HCT116 (cell line): ENCODE results near the gene KLHL11. TPM values are rescaled to one million over a fixed set of nuclear protein-coding genes. Genes with fewer than 3 reads are reported as not detected.

Source experiments
- ATAC-seq: fragments of 200-7000 bp; cut with Tn5 transposase; 2 replicates; pipeline ENCODE4 v1.9.1; 2020; ENCODE audit warnings: mild to moderate bottlenecking, moderate library complexity
- BruUV-seq: library from RNA; stranded (reverse); fragments of 400-500 nt; replicated peaks from 2 replicates; lab custom pipeline; 2021; lab: Mats Ljungman, UMichigan
- CTCF ChIA-PET: fragments of 300-600 bp; sonication (Branson Sonifier 250); formaldehyde crosslinking; loops from one replicate; lab custom pipeline; 2021; ENCODE audit warnings: antibody characterized with exemption; lab: Charles Lee
- POLR2A ChIA-PET: fragments of 300-600, 350-600 bp; sonication (Branson Sonifier 250); formaldehyde crosslinking; loops from one replicate; lab custom pipeline; 2021; ENCODE audit warnings: antibody characterized with exemption; lab: Charles Lee
- RAD21 ChIA-PET, 2 experiments: fragments of 300-600 bp; sonication (Branson Sonifier 250); formaldehyde crosslinking; loops; one replicate each; lab custom pipeline; 2023; ENCODE audit warnings: low total read pairs in 2 of 2; ENCODE audit not compliant: uncharacterized antibody in 2 of 2, unreplicated experiment in 2 of 2, low non-redundant PET in 1 of 2; lab: Charles Lee
- DNase-seq: peaks from one replicate; pipeline ENCODE4 v3.0.0-alpha.2; 2010; ENCODE audit warnings: low read depth, low spot score
- H2AFZ ChIP-seq: fragments of 200-600 bp; shearing (Covaris generic), sonication (generic); 2 replicates; pipeline ENCODE4 v1.6.1; 2017; ENCODE audit warnings: low read depth, mixed run types, mixed read lengths, antibody characterized with exemption, low read length; ENCODE audit not compliant: poor library complexity, severe bottlenecking
- H3K27ac ChIP-seq: 2 replicates; pipeline ENCODE4 v1.5.1; 2012; ENCODE audit warnings: low read depth, low read length
- H3K27me3 ChIP-seq: fragments of 200-600 bp; sonication (generic); 2 replicates; pipeline ENCODE4 v1.6.1; 2016; ENCODE audit warnings: mixed run types, low read length, mixed read lengths; ENCODE audit not compliant: insufficient read depth
- H3K36me3 ChIP-seq, 2 experiments: fragments of 200-500 bp in 1 of 2; fragments of 200-600 bp in 1 of 2; sonication (Bioruptor generic) in 1 of 2; sonication (generic) in 1 of 2; 2 replicates each; pipeline versions ENCODE4 v1.5.1 to v1.6.1; 2014 to 2016; ENCODE audit warnings: low read length in 2 of 2, inconsistent platforms in 1 of 2, mixed read lengths in 1 of 2, mixed run types in 1 of 2; ENCODE audit not compliant: insufficient read depth in 2 of 2, control insufficient read depth in 1 of 2
- H3K4me1 ChIP-seq, 2 experiments: fragments of 200-600 bp in 1 of 2; sonication (generic) in 1 of 2; 2 replicates each; pipeline versions ENCODE4 v1.5.1 to v1.6.1; 2012 to 2017; ENCODE audit warnings: low read length in 2 of 2, inconsistent platforms in 1 of 2, mild to moderate bottlenecking in 1 of 2, mixed read lengths in 1 of 2, mixed run types in 1 of 2, moderate library complexity in 1 of 2; ENCODE audit not compliant: insufficient read depth in 2 of 2, control insufficient read depth in 1 of 2
- H3K4me2 ChIP-seq: fragments of 200-600 bp; sonication (generic); 2 replicates; pipeline ENCODE4 v1.6.1; 2017; ENCODE audit warnings: mixed run types, low read length, mixed read lengths
- H3K4me3 ChIP-seq, 2 experiments: fragments of 200-600 bp in 1 of 2; sonication (generic) in 1 of 2; replicated peaks in 1 of 2; 2 replicates each; pipeline ENCODE4 v1.5.1; 2011 to 2016; ENCODE audit warnings: low read length in 2 of 2, control low read depth in 1 of 2, low read depth in 1 of 2, mild to moderate bottlenecking in 1 of 2, mixed read lengths in 1 of 2, mixed run types in 1 of 2
- H3K79me2 ChIP-seq: fragments of 200-600 bp; sonication (generic); 2 replicates; pipeline ENCODE4 v1.6.1; 2017; ENCODE audit warnings: mild to moderate bottlenecking, mixed run types, low read length, moderate library complexity, mixed read lengths; ENCODE audit not compliant: insufficient read depth
- H3K9ac ChIP-seq: fragments of 200-600 bp; sonication (generic); 2 replicates; pipeline ENCODE4 v1.6.1; 2016; ENCODE audit warnings: low read length, mixed read lengths
- H3K9me2 ChIP-seq: fragments of 200-600 bp; sonication (generic), shearing (Covaris generic); 2 replicates; pipeline ENCODE4 v1.6.1; 2017; ENCODE audit warnings: mixed run types, mild to moderate bottlenecking, moderate library complexity; ENCODE audit not compliant: insufficient read depth
- H3K9me3 ChIP-seq, 2 experiments: fragments of 200-500 bp in 1 of 2; fragments of 200-600 bp in 1 of 2; sonication (Bioruptor generic) in 1 of 2; sonication (generic) in 1 of 2; 2 replicates each; pipeline ENCODE4 v1.6.1; 2014 to 2017; ENCODE audit warnings: low read length in 2 of 2, mixed read lengths in 2 of 2, inconsistent platforms in 1 of 2, low read depth in 1 of 2, mild to moderate bottlenecking in 1 of 2, mixed run types in 1 of 2, moderate library complexity in 1 of 2; ENCODE audit not compliant: control insufficient read depth in 1 of 2, insufficient read depth in 1 of 2
- H4K20me1 ChIP-seq: fragments of 200-600 bp; sonication (generic), shearing (Covaris generic); 2 replicates; pipeline ENCODE4 v1.6.1; 2017; ENCODE audit warnings: mixed run types, mild to moderate bottlenecking, moderate library complexity; ENCODE audit not compliant: insufficient read depth
- ATF3 ChIP-seq: IDR thresholded peaks from 2 replicates; pipeline ENCODE4 v1.6.1; 2012
- CBX3 ChIP-seq: IDR thresholded peaks from 2 replicates; pipeline ENCODE4 v1.6.1; 2012; ENCODE audit warnings: low read depth
- CEBPB ChIP-seq: IDR thresholded peaks from 2 replicates; pipeline ENCODE4 v1.6.1; 2012; ENCODE audit warnings: low read depth
- CTCF ChIP-seq, 3 experiments: fragments of 200-600 bp in 1 of 3; sonication (generic) in 1 of 3; IDR thresholded peaks in 2 of 3; conservative IDR thresholded peaks in 1 of 3; 2 replicates each; pipeline ENCODE4 v1.5.1; 2012 to 2017; ENCODE audit warnings: low read depth in 2 of 3, low read length in 2 of 3, antibody characterized with exemption in 1 of 3, borderline replicate concordance in 1 of 3, control low read depth in 1 of 3, mild to moderate bottlenecking in 1 of 3, mixed read lengths in 1 of 3, mixed run types in 1 of 3, moderate library complexity in 1 of 3; ENCODE audit not compliant: insufficient read depth in 1 of 3
- EGR1 ChIP-seq: IDR thresholded peaks from 2 replicates; pipeline ENCODE4 v1.6.1; 2012; ENCODE audit warnings: low read depth
- ELF1 ChIP-seq: IDR thresholded peaks from 2 replicates; pipeline ENCODE4 v1.6.1; 2012; ENCODE audit warnings: low read depth, borderline replicate concordance
- EZH2 ChIP-seq: fragments of 200-600 bp; sonication (generic); IDR thresholded peaks from 2 replicates; pipeline ENCODE4 v1.6.1; 2017; ENCODE audit warnings: antibody characterized with exemption, mixed run types
- EZH2phosphoT487 ChIP-seq: fragments of 200-600 bp; IDR thresholded peaks from 2 replicates; pipeline ENCODE4 v1.6.1; 2018; ENCODE audit warnings: antibody characterized with exemption, borderline replicate concordance
- JUND ChIP-seq: IDR thresholded peaks from 2 replicates; pipeline ENCODE4 v1.6.1; 2012
- MAX ChIP-seq: IDR thresholded peaks from 2 replicates; pipeline ENCODE4 v1.6.1; 2012
- POLR2A ChIP-seq: IDR thresholded peaks from 2 replicates; pipeline ENCODE4 v1.7.0; 2011; ENCODE audit warnings: borderline replicate concordance; ENCODE audit not compliant: insufficient read depth, insufficient read length; ENCODE audit errors: extremely low read depth
- POLR2AphosphoS5 ChIP-seq: IDR thresholded peaks from 2 replicates; pipeline ENCODE4 v1.6.1; 2011; ENCODE audit warnings: mild to moderate bottlenecking, low read depth, low read length, moderate library complexity
- RAD21 ChIP-seq: IDR thresholded peaks from 2 replicates; pipeline ENCODE4 v1.6.1; 2012; ENCODE audit warnings: low read depth, mild to moderate bottlenecking
- SIN3A ChIP-seq: IDR thresholded peaks from 2 replicates; pipeline ENCODE4 v1.6.1; 2012; ENCODE audit warnings: low read depth
- SP1 ChIP-seq: IDR thresholded peaks from 2 replicates; pipeline ENCODE4 v1.6.1; 2012; ENCODE audit warnings: low read depth
- ZFX ChIP-seq: fragments of 450-650 bp; IDR thresholded peaks from 2 replicates; pipeline ENCODE4 v1.6.1; 2017
- intact Hi-C: fragments of 100-400 bp; cut with micrococcal nuclease; formaldehyde crosslinking; loops from 2 replicates; pipeline ENCODE4 v1.10.0; 2022
- total RNA-seq: library from RNA; stranded (reverse); gene quantifications from one replicate; pipeline ENCODE4 v1.2.1, GENCODE V29; 2021; ENCODE audit not compliant: unreplicated experiment

Gene KLHL11
- total RNA-seq, 1 experiment from 2014 or later: 22.4 TPM

- BruUV-seq: no TSS peak
- ChIA-PET RAD21 (no interaction called here), POLR2A (no interaction called here), CTCF (no interaction called here)
- no peaks in the 10 kb centered on the region; a peak in 1 of 4 replicates for H3K4me1 ChIP-seq
- intact Hi-C loops: no loop called here
- H3K27ac ChIP-seq: no peak overlapping the region
- H3K27me3 ChIP-seq: no peaks in the 10 kb centered on the region
- no peaks in the 10 kb centered on the region for H3K9me3 ChIP-seq
- no peak overlapping the region for H3K9ac ChIP-seq
- no peak overlapping the region for H3K4me3 ChIP-seq
- no peaks in the 10 kb centered on the region for H3K79me2 ChIP-seq
- no peak for DNase-seq
- no peak for ATAC-seq
- no peak overlapping the region for H2AFZ ChIP-seq
- H3K4me2 ChIP-seq: no peak overlapping the region
- TF ChIP-seq CTCF (IDR thresholded peaks at IDR 0.05 in 2 of 3, conservative IDR thresholded peaks at IDR 0.05 in 1 of 3; ENCODE audit: borderline replicate concordance in 1 of 3, insufficient read depth in 1 of 3, low read depth in 2 of 3, low read length in 2 of 3): no peak
- TF ChIP-seq RAD21: no peak
- no peak for TF ChIP-seq EZH2
- no peak for TF ChIP-seq CEBPB
- no peak for TF ChIP-seq MAX
- TF ChIP-seq EZH2phosphoT487: no peak
- H3K36me3 ChIP-seq: peaks cover 51 to 62% of the 10 kb centered on the region in 2 experiments
- H4K20me1 ChIP-seq: no peaks in the 10 kb centered on the region
- H3K9me2 ChIP-seq: no peaks in the 10 kb centered on the region
Observed at GRCh38 chr17:41894791-41895331, 29.6 kb upstream of the KLHL11 start.

- H3K79me2 ChIP-seq: 0 out of 2 replicates have a peak, but pooled peaks cover 2% of the 10 kb centered on the region
- DNase-seq (no peak), ATAC-seq (no peak)
- H3K36me3 ChIP-seq: peaks cover 57 to 61% of the 10 kb centered on the region in 2 experiments
- H3K9me3 ChIP-seq: no peaks in the 10 kb centered on the region
- no peaks in the 10 kb centered on the region; a peak in 1 of 4 replicates for H3K4me1 ChIP-seq
- no peak overlapping the region for H3K27ac ChIP-seq
- H3K9me2 ChIP-seq: no peaks in the 10 kb centered on the region
- no peak overlapping the region for H3K4me2 ChIP-seq
- CTCF ChIA-PET: no interaction called here
- no peak overlapping the region for H2AFZ ChIP-seq
- POLR2A ChIA-PET: no interaction called here
- H3K9ac ChIP-seq: no peak overlapping the region
- no peaks in the 10 kb centered on the region for H3K27me3 ChIP-seq
- intact Hi-C loops: no loop called here
- no peaks in the 10 kb centered on the region for H4K20me1 ChIP-seq
- RAD21 ChIA-PET: no interaction called here
- H3K4me3 ChIP-seq: no peak overlapping the region
- BruUV-seq: no TSS peak
- TF ChIP-seq POLR2A (no peak), ZFX (no peak), CTCF (IDR thresholded peaks at IDR 0.05 in 2 of 3, conservative IDR thresholded peaks at IDR 0.05 in 1 of 3; ENCODE audit: borderline replicate concordance in 1 of 3, insufficient read depth in 1 of 3, low read depth in 2 of 3, low read length in 2 of 3) (no peak), ELF1 (no peak), CBX3 (no peak), EZH2phosphoT487 (no peak), SP1 (no peak), SIN3A (no peak), JUND (no peak), EGR1 (no peak), ATF3 (no peak), MAX (no peak), CEBPB (no peak), POLR2AphosphoS5 (no peak)
Observed at GRCh38 chr17:41893384-41893783, 28.2 kb upstream of the KLHL11 start.
